ENCODE results near the gene HDAC7. TPM values are rescaled to one million over a fixed set of nuclear protein-coding genes. Genes with fewer than 3 reads are reported as not detected.
A peak's percentile ranks its signal among the peaks of the same experiment; 100 is the strongest.

HDAC7 gene
- total and polyA plus RNA-seq, 2 of the 13 experiments (the other 11 are each of a cell fraction or from before 2014, with no cell fraction given) = 4.6 to 10.8 TPM

DNA sequence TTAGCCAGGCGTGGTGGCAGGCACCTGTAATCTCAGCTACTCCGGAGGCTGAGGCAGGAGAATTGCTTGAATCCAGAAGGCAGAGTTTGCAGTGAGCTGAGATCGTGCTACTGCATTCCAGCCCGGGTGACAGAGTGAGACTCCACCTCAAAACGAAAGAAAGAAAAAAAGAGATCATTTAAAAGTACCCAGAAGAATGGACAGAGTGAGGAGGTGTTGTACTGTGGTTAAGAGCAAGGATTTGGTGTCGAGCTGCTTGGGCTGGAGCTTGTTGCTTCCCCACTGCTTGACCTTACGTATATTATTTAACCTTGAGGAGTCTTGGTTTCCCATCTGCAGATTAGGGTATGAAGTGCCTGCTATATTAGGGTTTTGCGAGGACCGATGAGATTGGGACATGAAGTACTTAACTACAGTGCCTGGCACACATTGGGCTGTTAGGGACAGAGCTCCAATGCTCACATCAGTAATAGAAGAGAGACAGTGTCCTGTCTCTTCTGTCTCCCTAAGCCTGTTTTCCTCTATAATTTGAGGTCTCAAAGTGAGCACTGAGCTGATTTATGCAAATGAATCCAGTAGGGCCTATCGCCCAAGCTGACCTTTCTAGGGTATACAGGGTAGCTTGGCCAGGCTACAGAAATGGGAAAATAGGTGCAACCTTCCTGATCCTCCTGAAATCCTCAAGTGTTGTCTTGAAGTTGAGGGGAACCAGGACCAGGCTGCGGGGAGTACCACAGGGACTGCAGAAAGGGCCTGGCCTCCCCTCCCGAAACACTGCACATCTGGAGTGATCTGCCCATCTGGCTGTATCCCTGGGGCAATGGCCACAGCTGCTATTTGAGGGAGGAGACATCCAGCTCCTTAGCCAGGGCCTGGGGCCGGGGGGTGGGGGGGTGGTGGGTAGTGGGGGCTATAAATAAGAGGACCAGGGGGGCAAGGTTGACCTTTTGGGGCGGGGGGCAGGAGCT is 8.6 kb upstream of the HDAC7 start:
- ChIA-PET POLR2A (interaction anchor here (0.8 to 2.5 kb wide), 3 partner anchors 8 to 122 kb away, joined by 4 to 10 read pairs (median 7); partner anchors contain the start of genes HDAC7 and RPAP3), CTCF (ENCODE audit: low intra/inter-chr PET ratio, low total read pairs) (no interaction called here)
- DNase-seq (ENCODE audit: low spot score) (no peak), FAIRE-seq (no peak), ATAC-seq (no peak)
- Histone ChIP-seq H3K36me3 (replicated peaks in 1 of 2; ENCODE audit: control insufficient read depth in 1 of 2, insufficient read depth in 2 of 2, low read length in 2 of 2) (no peaks in the 10 kb centered on the region), H2AFZ (ENCODE audit: low read length) (no peak overlapping the region), H3K4me2 (ENCODE audit: low read depth, low read length) (peak overlapping the region; percentile 20; the same call in 1 of the 2 replicates), H4K20me1 (ENCODE audit: insufficient read depth, low read length) (no peaks in the 10 kb centered on the region), H3K79me2 (ENCODE audit: insufficient read depth, low read length) (no peaks in the 10 kb centered on the region), H3K4me3 (replicated peaks in 1 of 3; ENCODE audit: insufficient read depth in 1 of 3, low read depth in 2 of 3, low read length in 3 of 3) (no peak overlapping the region), H3K27ac (ENCODE audit: extremely low read length, insufficient read depth, low read length) (no peak overlapping the region), H3K9me3 (ENCODE audit: low read length) (no peaks in the 10 kb centered on the region), H3K4me1 (ENCODE audit: insufficient read depth, low read length) (peaks cover 20% of the 10 kb centered on the region), H3K9ac (ENCODE audit: insufficient read depth, low read depth, low read length) (no peak overlapping the region), H3K27me3 (ENCODE audit: control insufficient read depth in 1 of 2, insufficient read depth in 2 of 2, low read length in 2 of 2) (peaks cover 3 to 41% of the 10 kb centered on the region in 2 experiments; a peak in 3 of 5 replicates)
- no TSS peak for BruUV-seq (replicated peaks)
- in situ Hi-C loops (cut with HindIII; ENCODE audit: extremely low pct_ligation_motif_present, low pct_unique_long_range_greater_than_20kb) (no loop called here), intact Hi-C loops (cut with micrococcal nuclease; ENCODE audit: unreplicated experiment) (no loop called here)
- WGBS (ENCODE audit: low lambda C conversion rate) = 41% methylated on average over 14 of the region's 14 CpGs
- no peak for TF ChIP-seq ZFP36L2 (CRISPR knock-in tag; IDR thresholded peaks at IDR 0.05)
- no peak for TF ChIP-seq ZNF616 (CRISPR knock-in tag; IDR thresholded peaks at IDR 0.05; ENCODE audit: low read depth)
- no peak for TF ChIP-seq ZNF256 (CRISPR knock-in tag; conservative IDR thresholded peaks at IDR 0.05)
- TF ChIP-seq HHEX (CRISPR knock-in tag; IDR thresholded peaks at IDR 0.05) = no peak
- no peak for TF ChIP-seq HOXD1 (CRISPR knock-in tag; IDR thresholded peaks at IDR 0.05)
- TF ChIP-seq JUN (CRISPR knock-in tag; IDR thresholded peaks at IDR 0.05) = no peak
- no peak for TF ChIP-seq KMT2A (CRISPR knock-in tag; IDR thresholded peaks at IDR 0.05)
- TF ChIP-seq, protein P1, sequence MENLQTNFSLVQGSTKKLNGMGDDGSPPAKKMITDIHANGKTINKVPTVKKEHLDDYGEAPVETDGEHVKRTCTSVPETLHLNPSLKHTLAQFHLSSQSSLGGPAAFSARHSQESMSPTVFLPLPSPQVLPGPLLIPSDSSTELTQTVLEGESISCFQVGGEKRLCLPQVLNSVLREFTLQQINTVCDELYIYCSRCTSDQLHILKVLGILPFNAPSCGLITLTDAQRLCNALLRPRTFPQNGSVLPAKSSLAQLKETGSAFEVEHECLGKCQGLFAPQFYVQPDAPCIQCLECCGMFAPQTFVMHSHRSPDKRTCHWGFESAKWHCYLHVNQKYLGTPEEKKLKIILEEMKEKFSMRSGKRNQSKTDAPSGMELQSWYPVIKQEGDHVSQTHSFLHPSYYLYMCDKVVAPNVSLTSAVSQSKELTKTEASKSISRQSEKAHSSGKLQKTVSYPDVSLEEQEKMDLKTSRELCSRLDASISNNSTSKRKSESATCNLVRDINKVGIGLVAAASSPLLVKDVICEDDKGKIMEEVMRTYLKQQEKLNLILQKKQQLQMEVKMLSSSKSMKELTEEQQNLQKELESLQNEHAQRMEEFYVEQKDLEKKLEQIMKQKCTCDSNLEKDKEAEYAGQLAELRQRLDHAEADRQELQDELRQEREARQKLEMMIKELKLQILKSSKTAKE (CRISPR knock-in tag; IDR thresholded peaks at IDR 0.05; ENCODE audit: borderline replicate concordance) = no peak
- no peak for TF ChIP-seq ZNF367 (CRISPR knock-in tag; IDR thresholded peaks at IDR 0.05; ENCODE audit: borderline replicate concordance)
- TF ChIP-seq, protein P2, sequence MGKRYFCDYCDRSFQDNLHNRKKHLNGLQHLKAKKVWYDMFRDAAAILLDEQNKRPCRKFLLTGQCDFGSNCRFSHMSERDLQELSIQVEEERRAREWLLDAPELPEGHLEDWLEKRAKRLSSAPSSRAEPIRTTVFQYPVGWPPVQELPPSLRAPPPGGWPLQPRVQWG (CRISPR knock-in tag; IDR thresholded peaks at IDR 0.05; ENCODE audit: borderline replicate concordance, low read depth) = no peak
- TF ChIP-seq, protein P3, sequence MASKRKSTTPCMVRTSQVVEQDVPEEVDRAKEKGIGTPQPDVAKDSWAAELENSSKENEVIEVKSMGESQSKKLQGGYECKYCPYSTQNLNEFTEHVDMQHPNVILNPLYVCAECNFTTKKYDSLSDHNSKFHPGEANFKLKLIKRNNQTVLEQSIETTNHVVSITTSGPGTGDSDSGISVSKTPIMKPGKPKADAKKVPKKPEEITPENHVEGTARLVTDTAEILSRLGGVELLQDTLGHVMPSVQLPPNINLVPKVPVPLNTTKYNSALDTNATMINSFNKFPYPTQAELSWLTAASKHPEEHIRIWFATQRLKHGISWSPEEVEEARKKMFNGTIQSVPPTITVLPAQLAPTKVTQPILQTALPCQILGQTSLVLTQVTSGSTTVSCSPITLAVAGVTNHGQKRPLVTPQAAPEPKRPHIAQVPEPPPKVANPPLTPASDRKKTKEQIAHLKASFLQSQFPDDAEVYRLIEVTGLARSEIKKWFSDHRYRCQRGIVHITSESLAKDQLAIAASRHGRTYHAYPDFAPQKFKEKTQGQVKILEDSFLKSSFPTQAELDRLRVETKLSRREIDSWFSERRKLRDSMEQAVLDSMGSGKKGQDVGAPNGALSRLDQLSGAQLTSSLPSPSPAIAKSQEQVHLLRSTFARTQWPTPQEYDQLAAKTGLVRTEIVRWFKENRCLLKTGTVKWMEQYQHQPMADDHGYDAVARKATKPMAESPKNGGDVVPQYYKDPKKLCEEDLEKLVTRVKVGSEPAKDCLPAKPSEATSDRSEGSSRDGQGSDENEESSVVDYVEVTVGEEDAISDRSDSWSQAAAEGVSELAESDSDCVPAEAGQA (IDR thresholded peaks at IDR 0.05; ENCODE audit: low read depth) = no peak
- TF ChIP-seq, protein P3 (CRISPR knock-in tag; IDR thresholded peaks at IDR 0.05; ENCODE audit: borderline replicate concordance) = no peak
- no peak for TF ChIP-seq ZNF292 (CRISPR knock-in tag; IDR thresholded peaks at IDR 0.05; ENCODE audit: borderline replicate concordance, low read depth)

Measured in HepG2 (cell line).